8988T (cell line): ENCODE data around the gene LMF1.

Experiments used
- DNase-seq: peaks from one replicate; pipeline ENCODE4 v3.0.0; 2011

Gene LMF1

GRCh38 chr16:927406-927805 lies 43.4 kb downstream of the LMF1 start:
- DNase-seq, result no peak

GRCh38 chr16:926715-927114 lies 44.1 kb downstream of the LMF1 start:
- no peak for DNase-seq

GRCh38 chr16:924806-925205 lies 46.0 kb downstream of the LMF1 start:
- DNase-seq, result no peak

GRCh38 chr16:924063-924462 lies 46.7 kb downstream of the LMF1 start:
- DNase-seq, result no peak

GRCh38 chr16:923184-923583 lies 47.6 kb downstream of the LMF1 start:
- DNase-seq, result no peak

DNA sequence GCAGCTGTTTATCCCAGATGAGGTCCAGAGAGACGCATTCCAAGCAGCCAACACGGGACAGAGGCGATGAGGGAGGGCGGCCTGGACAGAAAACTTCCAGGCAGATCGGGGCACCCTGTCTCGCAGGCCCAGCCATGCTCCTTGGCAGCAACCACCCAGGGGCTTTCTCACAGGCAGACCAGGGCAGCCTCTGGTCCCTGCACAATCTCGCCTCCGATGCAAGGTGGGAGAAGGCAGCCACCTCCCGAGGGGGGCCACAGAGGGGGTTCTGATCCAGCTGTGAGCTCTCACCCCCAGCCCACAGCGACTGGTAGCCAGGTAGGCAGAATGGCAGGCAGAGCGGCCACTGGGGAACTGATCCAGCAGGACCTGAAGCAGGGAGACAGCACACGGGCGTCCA lies 48.7 kb downstream of the LMF1 start:
- DNase-seq, result no peak

DNA sequence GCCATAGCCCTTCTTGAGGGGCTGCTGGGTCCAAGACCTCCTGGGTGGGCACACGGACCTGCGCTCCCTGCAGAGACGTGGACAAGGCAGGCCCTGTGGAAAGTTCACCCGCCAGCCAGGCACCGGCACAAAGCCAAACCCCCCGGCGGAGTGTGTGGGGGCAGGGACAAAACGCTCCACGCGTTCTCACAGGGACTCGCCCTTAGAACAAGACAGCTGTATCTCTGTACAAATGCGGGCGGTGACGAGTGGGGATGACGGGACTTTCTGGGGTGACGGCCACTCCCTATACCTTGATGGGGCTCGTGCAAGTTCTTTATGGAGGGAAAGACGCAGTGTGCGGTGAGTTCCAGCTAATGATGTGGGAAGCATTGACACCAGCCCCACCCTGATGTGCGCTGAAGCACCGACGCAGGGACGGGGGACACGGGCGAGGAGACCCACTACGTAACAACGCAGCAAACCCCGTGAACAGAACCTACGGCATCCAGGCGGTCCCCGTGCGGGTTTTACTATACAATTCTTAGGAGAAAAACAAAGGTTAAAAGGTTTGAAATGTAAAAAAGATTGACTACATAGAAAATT lies 49.4 kb downstream of the LMF1 start:
- no peak for DNase-seq

DNA sequence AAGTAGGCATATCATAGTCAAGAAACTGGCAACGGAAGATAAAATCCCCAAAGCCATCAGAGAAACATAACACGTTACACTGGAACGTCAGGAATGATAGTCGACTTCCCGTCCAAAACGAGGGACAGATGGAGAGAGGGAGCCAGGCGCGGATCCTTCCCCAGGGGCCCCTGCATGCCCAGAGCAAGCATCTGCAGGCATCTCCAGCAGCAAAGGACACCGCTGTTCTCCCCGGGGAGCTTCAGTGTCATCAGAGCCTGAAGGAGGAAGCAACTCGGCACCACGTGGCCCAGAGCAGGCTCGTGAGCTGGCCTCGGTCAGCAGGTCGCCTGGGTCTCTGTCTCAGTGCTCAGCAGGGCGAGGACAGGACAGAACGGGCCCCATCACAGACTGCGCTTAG lies 50.1 kb downstream of the LMF1 start:
- no peak for DNase-seq

DNA sequence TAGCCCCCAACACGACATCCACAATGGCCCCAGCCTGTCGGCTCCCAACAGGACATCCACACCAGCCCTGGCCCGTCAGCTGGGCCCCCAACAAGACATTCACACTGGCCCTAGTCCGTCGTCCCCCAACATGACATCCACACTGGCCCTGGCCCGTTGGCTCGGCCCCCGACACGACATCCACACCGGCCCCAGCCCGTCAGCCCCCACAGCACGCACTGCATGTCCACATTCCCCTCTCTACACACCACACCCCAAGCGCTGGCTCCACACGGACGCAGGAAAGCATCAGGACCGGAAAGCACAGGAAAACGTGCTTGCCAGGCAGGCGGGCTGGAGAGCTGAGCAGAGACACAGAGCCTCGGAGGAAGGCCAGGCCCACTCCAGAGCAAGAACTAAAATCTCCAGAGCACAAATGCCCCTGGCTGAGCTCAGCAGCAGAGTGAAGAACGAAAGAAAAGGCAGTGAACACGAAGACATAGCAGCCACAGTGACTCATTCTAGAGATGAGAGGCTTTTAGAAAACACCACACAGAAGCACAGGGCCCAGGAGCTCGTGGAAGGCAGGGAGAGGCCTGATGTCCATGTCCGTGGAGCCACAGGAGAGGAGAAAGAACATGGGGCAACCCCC lies 50.6 kb downstream of the LMF1 start:
- DNase-seq, result no peak

- DNase-seq, result no peak
Measured at GRCh38 chr16:919658-920050, 51.1 kb downstream of the LMF1 start.

DNA sequence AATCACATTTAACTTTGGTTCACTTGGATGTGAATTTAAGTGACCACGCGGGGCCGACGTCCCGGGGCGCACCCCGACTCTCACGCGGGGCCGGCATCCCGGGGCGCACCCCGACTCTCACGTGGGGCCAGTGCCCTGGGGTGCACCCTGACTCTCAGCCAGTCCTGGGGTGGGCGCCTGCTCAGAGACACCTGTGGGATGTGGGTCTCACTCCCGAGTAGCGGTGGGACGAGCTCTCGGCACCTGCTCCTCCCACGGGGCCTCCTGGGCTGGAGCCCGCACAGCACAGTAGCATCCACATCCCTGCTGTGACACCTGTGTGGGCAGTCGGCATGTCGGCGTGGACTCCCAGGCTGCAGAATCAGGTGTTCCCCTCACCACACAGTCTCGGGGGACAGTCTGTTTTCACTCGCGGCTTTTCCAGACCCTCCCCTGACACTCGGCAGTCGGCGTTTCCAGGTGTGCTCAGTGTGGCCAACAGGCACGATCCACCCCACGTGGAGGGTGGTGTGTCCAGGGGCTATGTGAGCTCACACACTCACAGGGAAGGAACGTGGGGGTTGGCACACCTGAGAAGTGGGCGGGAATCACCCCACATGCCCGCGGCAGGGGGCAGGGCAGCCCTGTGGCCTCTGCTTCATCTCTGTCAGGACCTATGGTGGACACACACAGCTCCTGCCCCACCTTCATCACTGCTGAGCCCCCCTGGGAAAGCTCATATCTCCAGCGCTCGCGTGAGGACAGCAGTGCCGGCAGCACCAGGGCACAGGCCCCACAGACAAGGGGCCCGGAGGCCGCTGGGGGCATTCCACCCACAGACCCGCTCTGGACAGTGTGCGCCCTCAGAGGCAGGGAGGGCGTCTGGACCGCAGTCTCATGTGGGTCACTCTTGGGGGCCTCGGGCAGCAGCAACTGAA lies 51.8 kb downstream of the LMF1 start:
- no peak for DNase-seq

GRCh38 chr16:918068-918467 lies 52.7 kb downstream of the LMF1 start:
- no peak for DNase-seq

- DNase-seq, result no peak
Measured at GRCh38 chr16:917591-918061, 53.2 kb downstream of the LMF1 start.

GRCh38 chr16:916035-916799 lies 54.6 kb downstream of the LMF1 start:
- DNase-seq, result no peak

DNA sequence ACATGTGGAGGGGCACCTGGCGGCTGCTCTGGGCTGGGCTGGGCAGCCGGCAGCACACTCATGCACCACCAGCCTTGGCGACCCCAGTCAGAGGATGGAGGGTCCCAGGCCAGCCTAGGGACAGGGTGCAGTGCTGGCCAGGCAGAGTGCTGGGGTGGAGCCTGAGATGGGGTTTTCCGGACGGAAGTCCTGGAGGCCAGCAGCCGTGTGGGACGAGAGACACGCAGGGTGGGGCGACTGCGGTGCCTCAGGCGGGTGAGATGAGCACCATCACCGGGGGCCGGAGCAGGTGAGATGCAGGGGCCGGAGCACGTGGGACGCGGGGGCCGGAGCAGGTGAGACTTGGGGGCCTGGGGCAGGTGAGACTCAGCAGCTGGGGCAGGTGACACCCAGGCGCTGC lies 55.2 kb downstream of the LMF1 start:
- no peak for DNase-seq

DNA sequence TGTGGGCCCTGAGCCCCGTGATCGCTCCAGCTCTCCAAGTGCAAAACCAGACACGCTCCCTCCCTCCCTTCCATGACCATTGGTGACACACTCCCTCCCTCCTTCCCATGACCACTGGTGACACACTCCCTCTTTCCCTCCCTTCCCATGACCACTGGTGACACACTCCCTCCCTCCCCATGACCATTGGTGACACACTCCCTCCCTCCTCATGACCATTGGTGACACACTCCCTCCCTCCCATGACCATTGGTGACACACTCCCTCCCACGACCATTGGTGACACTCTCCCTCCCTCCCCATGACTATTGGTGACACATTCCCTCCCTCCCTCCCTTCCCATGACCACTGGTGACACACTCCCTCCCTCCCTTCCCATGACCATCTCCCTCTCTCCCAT lies 56.3 kb downstream of the LMF1 start:
- no peak for DNase-seq

DNA sequence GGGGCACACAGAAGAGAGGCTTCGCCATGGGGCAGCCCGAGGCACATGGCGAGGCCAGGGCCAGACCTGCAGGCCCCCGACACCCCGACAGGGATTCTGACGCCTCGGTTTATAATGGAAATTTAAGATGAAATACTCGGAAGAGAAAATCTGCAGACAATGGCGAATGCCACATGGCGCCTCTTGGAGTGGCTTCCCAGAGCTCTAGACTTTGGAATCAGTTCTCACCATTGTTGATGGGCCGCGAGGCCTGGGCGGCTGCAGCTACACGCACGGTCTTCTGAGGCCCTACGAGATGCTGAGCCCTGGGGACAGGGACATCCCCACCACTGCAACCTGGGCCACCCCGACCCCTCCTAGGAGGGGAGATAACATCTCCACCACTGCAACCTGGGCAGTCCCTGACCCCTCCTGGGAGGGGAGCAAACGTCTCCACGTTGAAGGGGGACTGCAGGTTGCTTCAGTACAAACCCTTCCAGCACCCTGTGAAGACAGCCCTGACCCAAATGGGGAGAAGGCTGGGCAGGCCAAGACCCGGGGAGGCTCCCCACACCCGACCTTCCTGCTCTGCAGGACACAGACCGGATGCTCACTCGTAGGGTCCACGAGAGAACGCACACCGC lies 56.9 kb downstream of the LMF1 start:
- no peak for DNase-seq

- no peak for DNase-seq
Measured at GRCh38 chr16:912684-913613, 57.8 kb downstream of the LMF1 start.

DNA sequence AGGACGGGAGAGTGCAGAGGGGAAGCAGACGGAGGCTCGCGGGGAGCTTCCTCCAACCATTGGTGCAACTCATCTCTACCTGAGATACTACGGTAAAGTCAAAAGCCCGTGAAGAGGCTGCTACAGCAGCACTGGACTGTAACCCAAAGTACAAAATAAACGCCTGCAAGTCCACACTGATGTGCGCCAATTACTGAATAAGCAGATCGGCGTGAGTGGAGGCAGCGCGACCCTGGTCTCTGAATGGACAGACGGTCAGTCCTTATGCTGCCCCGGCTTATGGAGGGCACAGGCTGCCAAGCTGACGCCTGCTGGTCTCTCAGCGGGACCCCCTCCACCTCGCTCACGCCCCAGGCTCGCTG lies 58.5 kb downstream of the LMF1 start:
- DNase-seq, result no peak

DNA sequence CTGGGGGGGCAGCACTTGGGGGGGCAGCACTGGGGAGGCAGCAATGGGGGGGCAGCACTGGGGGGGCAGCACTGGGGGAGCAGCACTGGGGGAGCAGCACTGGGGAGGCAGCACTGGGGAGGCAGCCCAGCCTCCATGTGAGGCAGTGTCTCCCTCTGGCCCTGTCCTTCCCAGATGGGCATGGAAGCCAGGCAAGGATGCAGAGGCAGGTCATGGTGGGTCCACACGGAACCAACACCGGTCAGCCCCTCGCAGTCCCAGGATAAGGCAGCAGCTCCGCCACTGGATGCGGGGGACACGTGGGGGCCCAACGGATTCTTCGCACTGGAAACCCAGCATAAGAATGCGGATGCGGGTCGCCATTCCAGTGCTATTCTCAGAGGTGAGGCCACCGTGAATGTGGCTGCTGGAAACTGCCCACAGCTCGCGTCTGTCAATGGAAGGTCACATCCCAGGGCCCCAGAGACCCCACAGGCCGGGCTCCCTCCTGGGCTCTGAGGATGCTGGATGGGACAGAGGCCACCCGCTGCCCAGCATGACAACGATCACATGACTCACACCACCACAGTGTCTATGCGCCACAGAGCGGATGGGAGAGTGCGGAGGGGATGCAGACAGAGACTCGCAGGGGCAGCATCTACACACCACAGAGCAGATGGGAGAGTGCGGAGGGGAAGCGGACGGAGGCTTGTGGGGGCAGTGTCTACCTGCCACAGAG lies 59.0 kb downstream of the LMF1 start:
- DNase-seq, result no peak

GRCh38 chr16:911101-911500 lies 59.7 kb downstream of the LMF1 start:
- DNase-seq, result no peak
